Measurements from ENCODE around the gene SCUBE1.

Gene SCUBE1

DNA sequence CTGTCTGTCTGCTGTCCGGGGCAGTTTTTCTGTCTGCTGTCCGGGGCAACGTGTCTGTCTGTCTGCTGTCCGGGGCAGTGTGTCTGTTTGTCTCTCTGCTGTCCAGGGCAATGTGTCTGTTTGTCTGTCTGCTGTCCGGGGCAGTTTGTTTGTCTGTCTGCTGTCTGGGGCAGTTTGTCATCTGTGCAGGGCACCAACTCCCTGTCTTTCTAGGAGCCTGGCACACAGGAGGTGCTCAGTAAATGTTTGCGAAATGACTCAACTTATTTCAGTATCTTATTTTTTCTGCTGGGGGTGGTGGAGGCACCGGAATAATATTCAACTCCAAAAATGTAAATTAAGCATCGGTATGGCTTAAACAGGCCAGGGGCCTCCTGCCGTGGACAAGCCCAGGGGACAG is 144.2 kb downstream of the SCUBE1 start:
- DNase-seq (ENCODE audit: low spot score): no peak

DNA sequence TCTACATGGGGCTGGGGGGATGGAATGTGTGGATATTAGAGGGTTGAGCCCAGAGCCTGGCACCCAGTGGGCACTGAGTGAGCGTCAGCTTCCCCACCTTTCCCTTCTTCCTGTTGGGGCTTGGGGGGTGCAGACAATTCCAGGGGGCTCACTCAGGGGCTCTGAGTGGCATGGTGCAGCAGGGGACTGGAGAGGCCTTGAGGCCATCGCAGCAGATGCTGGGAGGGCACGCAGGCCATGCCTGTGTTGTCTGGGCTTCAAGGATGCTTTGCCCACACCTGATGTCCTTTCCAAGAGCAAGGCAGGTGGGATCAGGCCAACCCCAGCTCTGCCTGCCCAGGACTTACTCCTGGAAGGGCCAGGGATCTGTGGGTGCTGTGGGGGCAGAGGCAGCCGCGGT is 145.0 kb downstream of the SCUBE1 start:
- no peak for DNase-seq (ENCODE audit: low spot score)

- no peak for DNase-seq (ENCODE audit: low spot score)
These were observed 145.8 kb downstream of the SCUBE1 start for GRCh38 chr22:43197271-43197941.

- DNase-seq (ENCODE audit: low spot score): no peak
These were observed 151.3 kb downstream of the SCUBE1 start for GRCh38 chr22:43191831-43192230.

DNA sequence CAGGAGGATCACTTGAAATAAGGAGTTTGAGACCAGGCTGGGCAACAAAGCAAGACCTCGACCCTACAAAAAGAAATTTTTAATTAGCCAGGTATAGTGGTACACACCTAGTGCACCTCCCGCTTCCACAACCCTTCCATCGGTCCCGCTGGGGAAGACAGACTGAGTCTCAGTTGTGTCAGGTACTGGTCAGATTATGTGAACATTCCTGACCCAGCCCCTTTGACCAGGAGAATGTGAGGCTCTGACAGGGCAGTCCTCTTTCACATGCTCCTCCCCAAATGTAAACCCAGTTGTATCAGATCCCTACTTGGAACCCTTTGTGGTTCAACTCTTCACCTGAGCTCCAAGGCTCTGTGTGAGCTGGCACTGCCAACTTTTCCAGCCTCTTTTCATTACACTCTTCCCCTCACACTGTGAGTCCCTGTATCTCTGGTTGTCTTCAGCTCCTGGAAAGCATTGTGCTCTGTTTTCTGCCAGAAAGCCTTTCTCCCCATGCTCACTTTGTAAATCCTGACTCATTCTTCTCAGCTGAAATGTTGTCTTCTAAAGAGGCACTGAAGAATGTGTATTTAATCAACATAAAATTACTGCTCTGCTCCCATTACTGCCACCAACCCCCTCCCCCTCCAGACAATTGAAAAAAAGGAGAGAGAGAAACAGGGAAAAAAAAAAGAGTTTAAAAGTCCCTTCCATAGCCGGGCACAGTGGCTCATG is 154.2 kb downstream of the SCUBE1 start:
- no peak for DNase-seq (ENCODE audit: low spot score)

DNA sequence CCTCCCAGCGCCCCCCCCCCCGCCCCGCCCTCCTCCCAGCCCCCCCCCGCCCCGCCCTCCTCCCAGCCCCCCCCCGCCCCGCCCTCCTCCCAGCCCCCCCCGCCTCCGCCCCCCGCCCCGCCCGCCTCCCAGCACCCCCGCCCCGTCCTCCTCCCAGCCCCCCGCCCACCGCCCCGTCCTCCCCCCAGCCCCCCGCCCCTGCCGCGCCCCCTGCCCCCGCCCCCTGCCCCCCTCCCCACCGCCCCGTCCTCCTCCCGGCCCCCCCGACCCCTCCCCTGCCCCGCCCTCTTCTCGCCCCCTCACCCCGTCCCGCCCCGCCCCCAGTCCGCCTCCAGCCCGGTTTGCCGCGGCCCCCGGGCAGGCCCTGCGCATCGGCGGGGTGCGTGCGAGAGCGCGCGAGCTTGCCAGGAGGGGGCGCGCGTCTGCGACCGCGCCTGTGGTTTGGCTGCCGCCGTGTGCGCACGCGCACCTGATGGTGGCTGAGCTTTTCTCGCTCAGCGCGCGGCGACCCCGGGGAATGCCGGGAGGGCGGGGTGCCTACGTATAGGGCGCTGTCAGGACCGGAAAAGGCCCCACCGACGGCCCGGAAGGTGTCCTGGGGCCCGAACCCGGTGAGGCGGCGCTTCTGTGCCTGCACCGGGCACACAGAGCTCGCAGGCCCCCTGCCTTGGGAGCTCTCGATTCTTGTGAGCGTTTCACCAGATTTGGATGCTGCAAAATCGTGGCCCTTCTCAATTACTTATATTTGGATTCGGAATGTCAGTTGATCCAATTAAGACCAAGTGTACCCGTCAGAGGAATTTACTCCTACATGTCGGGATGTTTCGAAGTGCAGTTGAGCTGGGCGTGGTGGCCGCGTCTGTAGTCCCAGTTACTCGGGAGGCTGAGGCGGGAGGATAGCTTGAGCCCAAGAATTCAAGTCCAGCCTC is 155.7 kb downstream of the SCUBE1 start:
- DNase-seq (ENCODE audit: low spot score): peak; percentile 92

DNA sequence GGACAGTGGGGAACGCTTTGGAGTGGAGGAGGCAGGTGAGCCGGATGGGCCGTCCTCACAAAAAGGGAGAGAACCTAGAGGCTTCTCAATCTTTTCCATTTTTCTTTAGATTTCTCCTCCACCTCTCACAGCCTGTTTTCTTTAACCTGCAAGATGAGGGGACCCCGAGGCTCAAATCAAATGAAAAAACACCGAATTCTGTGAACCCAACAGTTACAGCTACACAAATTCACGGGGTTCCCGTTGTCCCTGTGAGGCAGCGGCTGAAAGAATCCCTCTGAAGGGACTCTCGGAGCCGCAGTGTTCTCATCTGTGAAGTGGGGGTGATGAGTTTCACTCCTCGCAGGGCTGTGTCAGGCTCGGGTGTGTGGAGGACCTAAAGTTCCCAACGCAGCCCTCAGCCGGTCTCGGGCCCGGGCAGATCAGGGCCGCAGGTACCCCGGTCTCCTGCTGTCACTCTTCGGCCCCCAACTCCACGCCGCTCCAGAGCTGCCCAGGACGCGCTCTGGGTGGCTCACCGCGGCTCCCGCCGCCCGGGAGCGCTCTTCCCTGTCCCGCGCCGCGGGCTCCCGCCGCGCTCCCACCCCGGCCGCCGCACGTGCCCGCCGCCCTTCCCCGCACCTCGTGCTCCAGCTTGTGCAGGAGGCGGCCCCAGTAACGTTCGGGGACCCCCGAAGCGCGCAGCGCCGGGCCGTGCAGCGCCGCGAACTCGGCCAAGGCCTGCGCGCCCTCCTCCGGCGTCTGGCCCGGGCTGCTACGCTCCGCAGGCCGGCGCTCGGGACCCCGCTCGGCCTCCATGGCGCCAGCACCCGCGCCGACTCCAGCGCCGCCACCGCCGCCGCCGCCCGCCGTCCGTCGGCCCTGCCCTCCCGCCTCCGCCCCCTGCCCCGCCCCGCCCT is 156.7 kb downstream of the SCUBE1 start, which contains the start of gene TTLL12:
Gene TTLL12, minus strand, starts transcription at position 863 of the 899 bp plus-strand sequence. Its CDS starts 65 bp downstream, at position 798.
- DNase-seq (ENCODE audit: low spot score): peak; percentile 31

DNA sequence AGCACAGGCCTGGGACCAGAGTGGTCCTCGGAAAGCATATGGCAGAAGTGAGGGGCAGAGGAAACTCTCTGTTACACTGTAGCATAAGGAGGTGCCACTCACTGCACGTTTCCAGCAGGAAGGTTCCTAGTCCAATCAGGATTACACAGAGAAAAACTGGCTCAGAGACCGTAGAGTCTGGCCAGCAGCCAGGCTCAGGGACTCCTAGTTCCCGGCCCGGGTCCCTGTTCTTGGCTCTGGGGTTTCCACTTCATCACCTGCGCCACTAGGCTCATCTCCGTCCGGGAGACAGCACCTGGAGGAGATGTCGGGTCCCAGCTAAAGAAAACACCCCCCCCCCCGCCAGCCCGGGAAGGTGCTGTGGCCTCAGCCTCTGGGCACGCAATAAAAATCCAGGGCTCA is 157.3 kb downstream of the SCUBE1 start:
- peak; percentile 19 for DNase-seq (ENCODE audit: low spot score)

DNA sequence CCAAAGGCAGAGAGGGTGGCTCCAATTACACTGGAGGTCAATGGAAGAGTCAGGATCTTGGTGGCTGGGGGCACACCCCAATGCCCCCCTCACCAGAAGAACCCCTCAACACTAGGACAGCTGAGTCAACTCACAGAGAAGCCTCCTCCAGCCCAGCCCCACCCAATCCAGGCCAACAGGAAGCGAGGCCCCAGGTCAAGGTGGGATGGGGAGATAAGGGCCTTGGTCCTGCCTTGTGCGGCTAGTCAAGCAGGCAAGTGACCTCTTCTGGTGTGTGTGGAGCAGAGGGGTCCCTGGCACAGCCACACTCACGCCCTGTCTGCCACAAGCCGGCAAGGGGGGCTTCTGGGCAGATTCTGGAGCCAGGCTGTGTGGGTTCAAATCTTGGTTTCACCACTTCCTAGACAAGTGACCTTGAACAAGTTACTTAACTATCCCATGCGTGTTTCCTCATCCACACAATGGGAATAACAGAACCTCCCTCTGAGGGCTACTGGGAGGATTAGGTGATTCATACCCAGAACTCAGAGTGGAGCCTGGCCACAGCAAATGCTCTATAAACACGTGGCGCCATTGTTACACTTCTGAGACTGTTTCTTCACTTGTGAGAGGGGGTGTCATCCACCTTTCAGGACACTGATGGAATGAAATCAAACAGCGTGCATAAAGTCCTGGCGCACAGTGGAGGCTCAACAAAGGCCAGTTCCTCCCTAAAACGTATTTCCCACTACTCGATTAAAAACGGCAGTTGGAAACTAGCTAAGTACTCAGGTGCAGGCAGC is 159.5 kb downstream of the SCUBE1 start:
- peak; percentile 50 for DNase-seq (ENCODE audit: low spot score)

DNA sequence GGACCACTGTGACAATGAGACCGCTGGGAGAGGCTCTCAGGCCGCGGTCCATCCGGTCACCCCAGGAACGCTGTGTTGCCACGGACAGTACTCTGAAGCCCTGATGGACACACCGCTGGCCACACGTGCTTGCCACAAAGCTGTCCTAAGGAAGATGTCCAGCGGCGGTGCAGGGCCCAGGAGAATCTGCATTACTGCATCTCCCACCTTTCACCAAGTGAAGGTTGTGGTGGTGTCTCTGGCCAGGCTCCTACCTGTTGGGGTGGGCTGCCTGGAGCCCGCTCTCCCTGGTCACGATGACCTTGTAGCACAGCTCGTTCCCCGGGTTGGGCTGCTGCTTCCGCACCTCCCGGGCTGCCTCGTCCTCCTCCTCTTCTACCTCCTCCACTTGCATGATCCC is 160.4 kb downstream of the SCUBE1 start:
- no peak for DNase-seq (ENCODE audit: low spot score)

DNA sequence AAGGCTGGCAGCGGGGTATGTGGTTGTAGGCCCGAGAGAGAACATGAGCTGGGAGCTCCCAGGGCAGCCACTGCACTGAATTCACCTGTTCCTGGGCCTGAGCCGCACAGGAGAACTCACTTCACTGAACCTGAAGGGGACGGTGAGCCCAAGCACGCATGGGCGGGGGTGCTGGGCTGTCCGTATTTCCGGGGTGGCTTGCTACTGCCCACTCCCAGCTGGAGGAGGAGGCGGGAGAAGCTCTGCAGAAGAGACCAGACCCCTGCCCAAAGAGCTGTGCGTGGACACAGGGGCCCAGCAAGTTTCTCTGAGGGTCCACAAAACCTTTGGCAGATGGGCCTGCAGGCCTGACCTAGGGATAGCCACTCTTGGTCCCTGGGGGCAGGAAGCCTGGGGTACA is 161.1 kb downstream of the SCUBE1 start:
- DNase-seq (ENCODE audit: low spot score): no peak

DNA sequence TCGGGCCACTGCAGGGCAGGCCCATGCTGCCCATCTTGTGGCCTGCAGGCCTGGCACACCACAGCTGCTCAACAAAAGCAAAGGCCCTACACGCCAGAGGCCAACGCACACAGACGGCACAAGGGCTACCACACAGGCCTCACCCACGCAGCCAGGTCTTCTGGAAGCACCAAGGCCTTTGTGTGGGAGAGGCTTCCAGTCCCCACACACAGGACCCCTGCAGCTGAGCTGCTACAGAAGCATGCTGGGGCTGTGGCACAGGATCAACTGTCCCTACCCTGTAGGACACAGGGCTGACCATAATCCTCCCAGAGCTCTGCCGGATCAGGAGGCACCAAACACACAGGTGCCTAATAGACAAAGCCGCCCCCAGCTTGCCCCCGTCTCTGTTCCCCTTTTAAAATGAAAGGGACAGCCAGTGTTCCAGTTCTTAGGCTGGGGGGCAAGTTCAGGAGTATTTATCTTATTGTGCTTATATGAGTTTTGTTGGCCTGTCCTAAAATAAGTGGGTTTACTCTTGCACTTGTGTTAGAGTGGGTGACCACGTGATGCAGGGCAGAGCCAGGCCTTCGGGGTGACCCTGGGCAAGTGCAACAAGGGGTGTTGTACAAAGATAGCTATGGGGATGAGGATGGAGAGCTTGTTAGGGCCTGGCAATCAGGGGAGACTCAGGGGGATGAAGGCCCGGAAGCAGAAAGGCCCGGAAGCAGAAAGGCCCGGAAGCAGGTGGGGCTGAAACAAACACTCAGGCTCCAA is 161.7 kb downstream of the SCUBE1 start:
- DNase-seq (ENCODE audit: low spot score): no peak

- no peak for DNase-seq (ENCODE audit: low spot score)
These were observed 162.5 kb downstream of the SCUBE1 start for GRCh38 chr22:43180670-43181069.

DNA sequence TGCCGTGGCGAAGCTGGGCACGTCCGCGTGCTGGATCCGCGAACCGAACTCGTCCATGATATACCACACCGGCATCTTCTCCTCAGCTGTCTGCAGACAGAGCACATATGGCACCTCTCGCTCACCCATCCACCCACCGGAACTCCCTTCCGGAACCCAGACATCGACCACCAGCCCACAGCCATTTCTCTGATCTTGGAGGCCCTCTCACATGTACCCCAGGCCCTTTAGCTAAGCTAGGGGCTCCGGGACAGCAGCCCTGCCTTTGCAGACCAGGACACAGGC is 163.3 kb downstream of the SCUBE1 start:
- DNase-seq (ENCODE audit: low spot score): no peak

DNA sequence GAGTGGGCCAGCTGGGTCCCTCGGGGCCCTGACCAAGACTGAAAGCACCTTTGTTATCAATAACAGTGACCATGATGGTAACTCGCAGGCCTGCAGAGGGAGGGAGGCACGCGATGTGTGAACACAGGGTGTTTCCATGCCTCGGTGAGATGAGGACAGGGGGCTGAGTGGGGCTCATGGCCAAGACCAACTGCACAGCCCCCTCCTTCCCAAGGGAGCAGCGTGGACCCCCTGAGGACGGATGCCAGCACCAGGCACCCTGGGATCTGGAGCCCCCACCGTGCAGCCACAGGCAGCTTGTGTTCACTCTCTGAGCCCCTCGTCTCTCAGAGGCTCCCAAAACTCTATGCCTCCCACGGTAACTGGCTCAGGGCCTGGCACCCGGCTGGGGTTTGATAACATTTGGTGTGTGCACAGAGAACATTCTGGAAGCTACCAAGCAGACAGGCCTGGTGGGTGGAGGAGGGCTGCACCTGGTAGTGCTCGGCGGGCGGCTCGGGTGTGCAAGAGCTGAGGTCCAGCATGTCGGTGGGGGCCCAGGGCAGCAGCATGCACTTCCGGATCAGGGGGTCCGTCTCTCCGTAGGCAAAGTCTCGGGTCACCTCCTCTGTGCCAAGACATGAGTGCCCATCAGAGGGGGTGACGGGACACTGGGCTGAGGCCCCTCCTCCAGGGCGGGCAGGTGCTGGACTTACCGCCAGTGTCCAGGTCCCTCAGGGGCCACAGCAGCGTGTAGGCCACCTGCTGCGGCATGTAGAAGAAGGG is 163.8 kb downstream of the SCUBE1 start:
- DNase-seq (ENCODE audit: low spot score): no peak

DNA sequence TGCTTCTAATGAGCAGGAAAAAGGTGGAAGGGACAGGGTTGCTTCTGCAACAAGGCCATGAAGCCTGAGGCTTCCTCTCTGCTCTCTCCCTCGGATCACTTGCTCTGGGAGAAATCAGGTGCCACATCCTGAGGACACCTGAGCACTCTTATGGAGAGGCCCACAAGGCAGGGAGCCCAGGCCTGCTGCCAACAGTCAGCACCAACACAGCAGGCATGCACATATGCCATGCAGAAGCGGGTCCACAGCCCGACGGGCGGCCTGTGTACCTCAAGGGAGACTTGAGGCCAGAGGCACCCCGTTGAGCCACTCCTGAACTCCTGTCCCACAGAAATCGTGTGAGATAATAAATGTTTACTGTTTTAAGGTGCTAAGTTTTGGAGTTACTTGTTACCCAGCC is 165.7 kb downstream of the SCUBE1 start:
- no peak for DNase-seq (ENCODE audit: low spot score)

DNA sequence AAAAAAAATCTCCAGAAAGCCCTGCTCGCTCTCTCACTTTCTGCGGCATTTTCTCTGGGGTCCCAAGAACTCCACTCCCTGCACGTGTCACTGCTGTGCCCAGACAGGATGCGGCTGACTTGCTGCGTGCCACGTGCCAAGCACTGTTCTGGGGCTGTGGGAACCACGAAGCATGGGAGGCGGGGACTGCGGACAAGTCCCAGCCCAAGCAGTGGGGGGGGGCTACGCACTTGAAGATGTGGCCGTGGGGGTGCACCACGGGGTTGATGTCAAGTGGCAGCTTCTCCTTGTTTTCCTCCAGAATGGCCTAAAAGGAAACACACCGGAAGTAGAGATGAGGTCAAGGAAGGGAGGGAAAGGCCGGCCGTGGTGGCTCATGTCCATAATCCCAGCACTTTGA is 167.1 kb downstream of the SCUBE1 start:
- DNase-seq (ENCODE audit: low spot score): no peak

- no peak for DNase-seq (ENCODE audit: low spot score)
These were observed 168.1 kb downstream of the SCUBE1 start for GRCh38 chr22:43174941-43175531.

Data from kidney capillary endothelial cell (primary cell).